Activated T-cell treated with anti-CD3 and anti-CD28 coated beads for 4 hours (primary cell): ENCODE results near the gene LIN54.

Experiments used
- DNase-seq: peaks from one replicate; pipeline ENCODE4 v3.0.0-alpha.2; 2020

The LIN54 gene

DNA sequence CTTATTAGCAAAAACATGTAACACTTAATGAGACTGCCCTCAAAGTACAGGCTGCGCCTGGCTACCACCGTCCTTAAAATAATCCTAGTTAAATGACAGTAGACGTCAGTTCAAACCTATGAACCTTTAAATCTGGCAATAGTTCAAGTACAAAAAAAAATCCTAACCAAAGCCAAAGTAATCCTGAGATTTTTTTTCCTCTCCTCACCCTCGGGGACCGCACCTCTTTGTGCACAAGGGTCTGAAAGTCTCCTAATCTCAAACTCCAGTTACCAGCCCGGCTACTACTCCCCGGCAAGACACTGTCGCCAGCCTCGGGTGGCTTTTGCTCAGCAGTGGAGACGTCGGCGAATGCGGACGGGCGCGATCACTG, 120.1 kb downstream of the LIN54 start:
- no peak for DNase-seq

DNA sequence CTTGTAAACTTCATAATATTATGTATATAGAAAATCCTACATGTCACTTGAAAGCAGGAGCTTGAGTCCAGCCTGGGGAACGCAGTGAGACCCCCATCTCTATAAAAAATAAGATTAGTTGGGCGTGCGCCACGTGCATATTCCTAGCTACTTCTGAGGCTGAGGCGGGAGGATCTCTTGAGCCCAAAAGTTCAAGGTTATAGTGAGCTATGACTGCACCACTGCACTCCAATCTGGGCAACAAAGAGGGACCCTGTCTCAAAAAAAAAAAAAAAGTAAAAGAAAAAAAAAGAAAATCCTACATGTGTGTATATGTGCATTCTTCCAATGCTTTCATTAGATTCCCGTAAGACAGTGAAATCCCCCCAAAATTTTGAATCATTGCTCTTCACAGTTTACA, 121.3 kb downstream of the LIN54 start:
- DNase-seq, result no peak

DNA sequence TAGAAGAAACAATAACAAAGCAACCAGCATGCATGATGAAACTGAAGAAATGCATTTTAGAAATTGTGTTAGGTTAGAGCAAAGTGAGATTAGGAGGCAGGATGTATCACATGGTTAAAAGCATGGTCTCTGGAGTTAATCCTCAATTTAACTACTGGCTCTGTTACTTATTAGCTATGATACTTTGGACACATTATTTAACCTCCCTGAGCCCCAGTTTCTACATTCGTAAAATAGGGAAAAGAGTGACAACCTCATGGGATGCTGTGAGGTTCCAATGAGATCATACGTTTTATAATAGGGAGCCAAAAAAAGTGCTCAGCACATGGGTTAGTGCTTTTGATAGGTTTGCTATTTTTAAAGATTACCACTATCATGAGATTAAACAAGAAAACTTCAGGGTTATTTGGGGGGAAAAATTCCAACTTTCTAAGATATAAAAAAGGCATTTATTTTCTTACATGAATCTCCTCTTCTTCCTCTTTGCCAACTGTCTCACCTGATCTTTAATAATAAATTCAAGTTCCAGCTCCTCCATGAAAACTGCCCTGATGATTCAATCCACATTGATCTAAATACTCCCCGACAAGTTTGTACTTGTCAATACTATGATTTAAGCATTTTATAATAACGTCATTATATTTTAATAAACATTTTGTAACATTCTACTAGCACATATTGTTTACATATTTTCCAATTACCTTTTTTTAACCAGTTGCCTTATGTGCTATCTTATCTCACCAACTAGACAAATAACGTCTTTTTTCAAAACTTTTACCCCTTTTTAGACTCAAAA, 124.3 kb downstream of the LIN54 start:
- no peak for DNase-seq

GRCh38 chr4:82885410-82885809, 125.2 kb downstream of the LIN54 start:
- DNase-seq, result no peak
